Measurements from ENCODE around the gene GYPE.
"Not testable (repeated sequence)": the region's sequence is repeated elsewhere in the genome, so short reads cannot be mapped to it uniquely, and the experiment has no call there.

The GYPE gene

GRCh38 chr4:143921181-143921580 is 15.8 kb upstream of the GYPE start:
- TF ChIP-seq, protein P1, sequence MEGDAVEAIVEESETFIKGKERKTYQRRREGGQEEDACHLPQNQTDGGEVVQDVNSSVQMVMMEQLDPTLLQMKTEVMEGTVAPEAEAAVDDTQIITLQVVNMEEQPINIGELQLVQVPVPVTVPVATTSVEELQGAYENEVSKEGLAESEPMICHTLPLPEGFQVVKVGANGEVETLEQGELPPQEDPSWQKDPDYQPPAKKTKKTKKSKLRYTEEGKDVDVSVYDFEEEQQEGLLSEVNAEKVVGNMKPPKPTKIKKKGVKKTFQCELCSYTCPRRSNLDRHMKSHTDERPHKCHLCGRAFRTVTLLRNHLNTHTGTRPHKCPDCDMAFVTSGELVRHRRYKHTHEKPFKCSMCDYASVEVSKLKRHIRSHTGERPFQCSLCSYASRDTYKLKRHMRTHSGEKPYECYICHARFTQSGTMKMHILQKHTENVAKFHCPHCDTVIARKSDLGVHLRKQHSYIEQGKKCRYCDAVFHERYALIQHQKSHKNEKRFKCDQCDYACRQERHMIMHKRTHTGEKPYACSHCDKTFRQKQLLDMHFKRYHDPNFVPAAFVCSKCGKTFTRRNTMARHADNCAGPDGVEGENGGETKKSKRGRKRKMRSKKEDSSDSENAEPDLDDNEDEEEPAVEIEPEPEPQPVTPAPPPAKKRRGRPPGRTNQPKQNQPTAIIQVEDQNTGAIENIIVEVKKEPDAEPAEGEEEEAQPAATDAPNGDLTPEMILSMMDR (IDR thresholded peaks at IDR 0.05; ENCODE audit: poor library complexity, severe bottlenecking), result no peak
- DNase-seq (ENCODE audit: low spot score), result no peak
- no peaks in the 10 kb centered on the region for H3K27me3 ChIP-seq (ENCODE audit: insufficient read depth, poor library complexity, severe bottlenecking)
- H3K27ac ChIP-seq (ENCODE audit: poor library complexity, severe bottlenecking), result no peak overlapping the region
- H3K4me1 ChIP-seq (ENCODE audit: insufficient read depth, poor library complexity, severe bottlenecking), result no peaks in the 10 kb centered on the region
- H3K4me3 ChIP-seq (ENCODE audit: severe bottlenecking), result no peak overlapping the region
- H3K36me3 ChIP-seq (ENCODE audit: low read depth), result no peaks in the 10 kb centered on the region
- H3K9me3 ChIP-seq (ENCODE audit: severe bottlenecking), result no peaks in the 10 kb centered on the region
- no peak for ATAC-seq (ENCODE audit: low read depth)

GRCh38 chr4:143916485-143916884 is 11.1 kb upstream of the GYPE start:
- H3K36me3 ChIP-seq (ENCODE audit: low read depth); DNase-seq (ENCODE audit: low spot score); ATAC-seq (ENCODE audit: low read depth); H3K27ac ChIP-seq (ENCODE audit: poor library complexity, severe bottlenecking); H3K9me3 ChIP-seq (ENCODE audit: severe bottlenecking); H3K4me3 ChIP-seq (ENCODE audit: severe bottlenecking); H3K27me3 ChIP-seq (ENCODE audit: insufficient read depth, poor library complexity, severe bottlenecking); H3K4me1 ChIP-seq (ENCODE audit: insufficient read depth, poor library complexity, severe bottlenecking): not testable (repeated sequence)

DNA sequence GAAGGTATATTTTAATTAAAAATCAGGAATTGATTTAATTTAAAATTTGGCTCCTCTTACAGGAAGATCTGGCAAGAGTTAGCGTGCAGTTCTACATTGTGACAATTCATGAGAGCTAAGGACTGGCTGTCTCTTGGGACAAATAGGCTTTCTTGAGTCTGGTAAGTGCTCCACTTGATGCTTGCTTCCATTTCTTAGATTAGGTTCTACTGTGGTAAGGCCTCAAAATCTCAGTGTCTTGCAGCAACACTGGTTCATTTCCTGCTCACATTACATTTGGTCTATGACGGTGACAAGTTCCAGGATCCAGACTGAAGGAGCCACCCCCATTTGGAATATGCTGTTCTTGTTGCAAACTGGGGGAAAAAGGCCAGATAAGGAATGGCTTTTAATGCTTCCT is 7.1 kb upstream of the GYPE start:
- H3K36me3 ChIP-seq (ENCODE audit: low read depth); ATAC-seq (ENCODE audit: low read depth); H3K4me1 ChIP-seq (ENCODE audit: insufficient read depth, poor library complexity, severe bottlenecking); H3K27me3 ChIP-seq (ENCODE audit: insufficient read depth, poor library complexity, severe bottlenecking); H3K4me3 ChIP-seq (ENCODE audit: severe bottlenecking); DNase-seq (ENCODE audit: low spot score); H3K9me3 ChIP-seq (ENCODE audit: severe bottlenecking); H3K27ac ChIP-seq (ENCODE audit: poor library complexity, severe bottlenecking): not testable (repeated sequence)

- not testable (repeated sequence) for DNase-seq (ENCODE audit: low spot score); H3K27ac ChIP-seq (ENCODE audit: poor library complexity, severe bottlenecking); H3K9me3 ChIP-seq (ENCODE audit: severe bottlenecking); H3K36me3 ChIP-seq (ENCODE audit: low read depth); H3K27me3 ChIP-seq (ENCODE audit: insufficient read depth, poor library complexity, severe bottlenecking); H3K4me1 ChIP-seq (ENCODE audit: insufficient read depth, poor library complexity, severe bottlenecking); H3K4me3 ChIP-seq (ENCODE audit: severe bottlenecking)
- peak; percentile 46; the same call in 2 of the 3 replicates for ATAC-seq (ENCODE audit: low read depth)
Measured at GRCh38 chr4:143911528-143912417, 6.4 kb upstream of the GYPE start.

DNA sequence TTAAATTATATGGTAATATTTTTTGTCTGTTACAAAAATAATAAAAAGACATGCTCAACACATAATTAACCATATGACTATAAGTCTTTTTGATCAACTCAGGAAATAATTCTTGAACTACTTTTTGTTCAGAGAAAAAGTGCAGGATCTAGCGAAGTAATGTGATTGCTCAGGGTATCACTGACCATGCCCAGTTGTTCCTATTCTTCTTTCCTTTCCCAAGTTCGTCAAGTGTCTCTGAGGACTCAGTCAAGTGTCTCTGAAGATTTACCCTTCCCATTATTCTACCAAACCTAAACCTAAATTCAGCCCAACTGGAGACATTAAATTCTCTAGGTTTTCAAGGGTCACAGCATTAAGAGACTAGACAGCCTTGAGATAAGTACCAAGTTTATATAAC is 5.5 kb upstream of the GYPE start:
- H3K4me1 ChIP-seq (ENCODE audit: insufficient read depth, poor library complexity, severe bottlenecking); H3K27me3 ChIP-seq (ENCODE audit: insufficient read depth, poor library complexity, severe bottlenecking); H3K36me3 ChIP-seq (ENCODE audit: low read depth); H3K27ac ChIP-seq (ENCODE audit: poor library complexity, severe bottlenecking); H3K4me3 ChIP-seq (ENCODE audit: severe bottlenecking); DNase-seq (ENCODE audit: low spot score); ATAC-seq (ENCODE audit: low read depth); H3K9me3 ChIP-seq (ENCODE audit: severe bottlenecking): not testable (repeated sequence)

DNA sequence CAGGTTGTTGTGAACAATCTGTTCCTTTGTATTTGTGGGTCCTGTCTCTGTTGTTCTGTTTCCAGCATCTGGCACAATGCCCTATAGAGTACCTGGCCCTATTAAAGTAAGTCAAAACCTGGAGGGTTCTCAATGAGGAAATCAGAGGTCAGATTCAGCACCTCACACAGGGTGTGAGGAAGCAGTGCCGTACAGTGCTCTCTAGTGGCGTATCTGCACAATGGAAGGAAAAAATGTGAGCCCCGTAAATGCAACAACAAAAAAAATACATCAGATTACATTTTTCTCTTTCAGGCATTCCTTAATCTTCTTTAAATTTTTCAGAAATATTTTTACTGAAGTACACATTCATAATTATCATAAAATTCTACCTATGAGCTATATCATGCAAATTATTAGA is 2.5 kb upstream of the GYPE start:
- H3K27ac ChIP-seq (ENCODE audit: poor library complexity, severe bottlenecking); H3K4me1 ChIP-seq (ENCODE audit: insufficient read depth, poor library complexity, severe bottlenecking); H3K4me3 ChIP-seq (ENCODE audit: severe bottlenecking); H3K27me3 ChIP-seq (ENCODE audit: insufficient read depth, poor library complexity, severe bottlenecking); DNase-seq (ENCODE audit: low spot score); H3K36me3 ChIP-seq (ENCODE audit: low read depth); H3K9me3 ChIP-seq (ENCODE audit: severe bottlenecking): not testable (repeated sequence)
- TF ChIP-seq, protein P1 (IDR thresholded peaks at IDR 0.05; ENCODE audit: poor library complexity, severe bottlenecking), result peak; percentile 31
- ATAC-seq (ENCODE audit: low read depth), result peak; percentile 70

- not testable (repeated sequence) for H3K27me3 ChIP-seq (ENCODE audit: insufficient read depth, poor library complexity, severe bottlenecking); DNase-seq (ENCODE audit: low spot score); H3K4me1 ChIP-seq (ENCODE audit: insufficient read depth, poor library complexity, severe bottlenecking); H3K4me3 ChIP-seq (ENCODE audit: severe bottlenecking); H3K27ac ChIP-seq (ENCODE audit: poor library complexity, severe bottlenecking); H3K36me3 ChIP-seq (ENCODE audit: low read depth); ATAC-seq (ENCODE audit: low read depth); H3K9me3 ChIP-seq (ENCODE audit: severe bottlenecking)
Measured at GRCh38 chr4:143904431-143904830, 928 bp downstream of the GYPE start.

DNA sequence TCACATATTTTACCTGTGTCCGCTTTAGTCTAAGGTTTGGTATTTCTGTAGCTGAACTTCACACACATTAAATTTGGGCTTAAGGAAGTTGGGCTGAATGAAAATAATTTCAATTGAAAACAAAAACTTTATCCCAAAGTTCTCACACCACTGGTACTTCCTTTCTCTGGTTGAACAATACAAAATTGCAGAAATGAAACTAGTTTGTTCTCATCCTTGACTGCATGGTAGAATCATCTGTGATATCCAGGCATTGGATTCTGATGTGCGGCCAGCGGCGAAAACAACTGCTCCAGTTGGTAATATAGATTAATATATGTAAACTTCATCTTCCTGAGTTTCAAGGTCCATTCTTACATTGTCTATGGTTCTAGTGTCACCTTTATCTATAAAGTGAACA is 15.0 kb downstream of the GYPE start:
- not testable (repeated sequence) for H3K27me3 ChIP-seq (ENCODE audit: insufficient read depth, poor library complexity, severe bottlenecking); H3K4me1 ChIP-seq (ENCODE audit: insufficient read depth, poor library complexity, severe bottlenecking); ATAC-seq (ENCODE audit: low read depth); H3K27ac ChIP-seq (ENCODE audit: poor library complexity, severe bottlenecking); H3K36me3 ChIP-seq (ENCODE audit: low read depth); H3K4me3 ChIP-seq (ENCODE audit: severe bottlenecking); H3K9me3 ChIP-seq (ENCODE audit: severe bottlenecking); DNase-seq (ENCODE audit: low spot score)

DNA sequence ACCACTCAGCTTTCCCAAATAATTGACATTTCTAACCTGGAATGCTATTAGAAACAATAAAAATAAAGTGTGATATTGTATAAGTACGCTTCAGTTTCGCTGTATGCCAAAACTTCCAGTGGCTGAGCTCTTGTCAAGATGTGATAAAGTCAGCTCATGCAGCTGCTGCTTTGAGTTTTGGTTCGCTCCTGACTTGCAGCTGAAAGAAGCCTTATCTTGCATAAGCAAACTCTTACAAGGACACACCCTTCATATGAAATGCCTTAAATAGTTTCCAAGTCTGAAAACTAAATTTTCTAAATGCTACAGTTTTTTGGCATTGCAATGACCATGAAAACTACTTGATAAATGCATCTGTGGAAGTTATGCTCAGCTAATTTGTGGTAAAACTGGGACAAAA is 17.2 kb downstream of the GYPE start:
- H3K4me1 ChIP-seq (ENCODE audit: insufficient read depth, poor library complexity, severe bottlenecking); H3K4me3 ChIP-seq (ENCODE audit: severe bottlenecking); ATAC-seq (ENCODE audit: low read depth); DNase-seq (ENCODE audit: low spot score); H3K27ac ChIP-seq (ENCODE audit: poor library complexity, severe bottlenecking); H3K9me3 ChIP-seq (ENCODE audit: severe bottlenecking); H3K36me3 ChIP-seq (ENCODE audit: low read depth); H3K27me3 ChIP-seq (ENCODE audit: insufficient read depth, poor library complexity, severe bottlenecking): not testable (repeated sequence)

DNA sequence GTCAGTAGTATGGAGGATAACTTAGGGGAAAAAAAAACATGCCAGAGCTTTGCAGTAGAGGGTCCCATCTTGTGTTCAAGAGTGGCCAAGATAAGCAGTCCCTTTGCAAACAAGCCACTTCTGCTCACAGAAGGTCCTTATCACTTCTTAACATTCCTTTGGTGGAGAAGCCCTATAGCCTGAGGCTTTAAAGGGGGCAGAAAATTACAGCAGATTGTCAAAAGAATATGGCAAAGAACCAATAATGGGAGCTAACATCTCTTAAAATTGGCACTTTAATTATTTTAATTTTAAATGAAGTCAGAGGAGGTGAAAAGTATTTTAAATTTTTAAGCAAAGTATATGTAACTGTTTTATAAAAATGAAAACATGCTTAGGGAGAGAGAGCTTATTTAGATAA is 20.4 kb downstream of the GYPE start:
- H3K4me3 ChIP-seq (ENCODE audit: severe bottlenecking); H3K36me3 ChIP-seq (ENCODE audit: low read depth); H3K27me3 ChIP-seq (ENCODE audit: insufficient read depth, poor library complexity, severe bottlenecking); DNase-seq (ENCODE audit: low spot score); H3K27ac ChIP-seq (ENCODE audit: poor library complexity, severe bottlenecking); H3K4me1 ChIP-seq (ENCODE audit: insufficient read depth, poor library complexity, severe bottlenecking); ATAC-seq (ENCODE audit: low read depth); H3K9me3 ChIP-seq (ENCODE audit: severe bottlenecking): not testable (repeated sequence)

Measured in RWPE2 (cell line).